ENCODE data around the gene GEMIN4.

DNA sequence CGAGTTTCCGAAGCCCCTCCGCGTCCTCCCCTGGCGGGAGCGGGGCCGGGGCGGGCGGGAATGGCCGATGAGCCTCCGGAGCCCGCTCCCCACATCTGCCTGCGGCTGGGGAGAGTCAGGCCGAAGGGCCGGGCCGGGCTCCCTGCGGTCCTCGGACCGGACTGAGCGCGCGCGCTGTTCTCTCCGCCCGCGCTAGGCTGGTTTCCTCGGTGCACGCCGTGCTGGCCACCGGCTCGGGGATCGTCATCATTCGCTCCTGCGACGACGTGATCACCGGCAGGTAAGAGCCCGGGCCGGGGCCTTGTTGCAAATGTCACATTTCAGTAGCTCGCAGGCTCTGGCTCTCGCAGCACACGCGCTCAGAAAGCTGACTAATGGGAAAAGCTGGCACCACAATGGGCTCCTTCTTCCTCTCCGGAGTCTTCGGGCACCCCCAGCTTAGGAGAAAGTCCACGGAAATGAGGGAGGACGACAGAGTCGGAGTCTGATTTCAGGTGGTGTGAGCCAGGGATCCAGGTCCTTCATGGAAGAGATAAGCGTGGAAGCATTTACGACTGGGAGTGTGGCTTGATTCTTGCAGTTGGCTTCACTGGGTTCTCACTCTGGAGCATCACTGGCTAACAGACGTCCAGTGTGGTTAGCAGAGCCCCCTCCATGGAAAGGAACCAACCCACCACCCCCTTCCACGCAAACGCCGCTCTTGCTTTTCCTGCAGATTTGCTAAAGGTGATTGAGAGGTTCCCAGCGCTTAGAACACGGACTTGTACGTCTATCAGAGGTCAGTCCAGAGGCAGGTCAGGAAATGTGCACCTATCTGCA lies 19.0 kb downstream of the GEMIN4 start:
- TF ChIP-seq, protein P1, sequence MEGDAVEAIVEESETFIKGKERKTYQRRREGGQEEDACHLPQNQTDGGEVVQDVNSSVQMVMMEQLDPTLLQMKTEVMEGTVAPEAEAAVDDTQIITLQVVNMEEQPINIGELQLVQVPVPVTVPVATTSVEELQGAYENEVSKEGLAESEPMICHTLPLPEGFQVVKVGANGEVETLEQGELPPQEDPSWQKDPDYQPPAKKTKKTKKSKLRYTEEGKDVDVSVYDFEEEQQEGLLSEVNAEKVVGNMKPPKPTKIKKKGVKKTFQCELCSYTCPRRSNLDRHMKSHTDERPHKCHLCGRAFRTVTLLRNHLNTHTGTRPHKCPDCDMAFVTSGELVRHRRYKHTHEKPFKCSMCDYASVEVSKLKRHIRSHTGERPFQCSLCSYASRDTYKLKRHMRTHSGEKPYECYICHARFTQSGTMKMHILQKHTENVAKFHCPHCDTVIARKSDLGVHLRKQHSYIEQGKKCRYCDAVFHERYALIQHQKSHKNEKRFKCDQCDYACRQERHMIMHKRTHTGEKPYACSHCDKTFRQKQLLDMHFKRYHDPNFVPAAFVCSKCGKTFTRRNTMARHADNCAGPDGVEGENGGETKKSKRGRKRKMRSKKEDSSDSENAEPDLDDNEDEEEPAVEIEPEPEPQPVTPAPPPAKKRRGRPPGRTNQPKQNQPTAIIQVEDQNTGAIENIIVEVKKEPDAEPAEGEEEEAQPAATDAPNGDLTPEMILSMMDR (conservative IDR thresholded peaks at IDR 0.05 in 1 of 2, IDR thresholded peaks at IDR 0.05 in 1 of 2; ENCODE audit: extremely low read depth in 1 of 2, insufficient read depth in 1 of 2, low read depth in 1 of 2, low read length in 2 of 2), result no peak
- TF ChIP-seq EZH2 (IDR thresholded peaks at IDR 0.05; ENCODE audit: borderline replicate concordance, low read length), result no peak

Data from mammary epithelial cell (primary cell).